Esophagus mucosa (tissue), 1 donor: ENCODE results near the gene SSH3. TPM values are rescaled to one million over a fixed set of nuclear protein-coding genes. Genes with fewer than 3 reads are reported as not detected.
A peak's percentile ranks its signal among the peaks of the same experiment; 100 is the strongest.

Experiments
- ATAC-seq: fragments of 200-7000 bp; cut with Tn5 transposase; one replicate; pipeline ENCODE4 v1.9.1; 2020
- total RNA-seq: library from RNA; stranded (reverse); gene quantifications from one replicate; pipeline ENCODE4 v1.2.4, GENCODE V29; 2023
- donor health status: DM: yes; HTN: yes; CAD: no.

Gene SSH3, protein sequence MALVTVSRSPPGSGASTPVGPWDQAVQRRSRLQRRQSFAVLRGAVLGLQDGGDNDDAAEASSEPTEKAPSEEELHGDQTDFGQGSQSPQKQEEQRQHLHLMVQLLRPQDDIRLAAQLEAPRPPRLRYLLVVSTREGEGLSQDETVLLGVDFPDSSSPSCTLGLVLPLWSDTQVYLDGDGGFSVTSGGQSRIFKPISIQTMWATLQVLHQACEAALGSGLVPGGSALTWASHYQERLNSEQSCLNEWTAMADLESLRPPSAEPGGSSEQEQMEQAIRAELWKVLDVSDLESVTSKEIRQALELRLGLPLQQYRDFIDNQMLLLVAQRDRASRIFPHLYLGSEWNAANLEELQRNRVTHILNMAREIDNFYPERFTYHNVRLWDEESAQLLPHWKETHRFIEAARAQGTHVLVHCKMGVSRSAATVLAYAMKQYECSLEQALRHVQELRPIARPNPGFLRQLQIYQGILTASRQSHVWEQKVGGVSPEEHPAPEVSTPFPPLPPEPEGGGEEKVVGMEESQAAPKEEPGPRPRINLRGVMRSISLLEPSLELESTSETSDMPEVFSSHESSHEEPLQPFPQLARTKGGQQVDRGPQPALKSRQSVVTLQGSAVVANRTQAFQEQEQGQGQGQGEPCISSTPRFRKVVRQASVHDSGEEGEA
- total RNA-seq: 78.4 TPM

GRCh38 chr11:67303132-67303834, at the start of gene SSH3:
TSS of gene SSH3 (plus strand) at chr11:67303530. CDS start at chr11:67303626, 96 bp downstream.
- ATAC-seq: peak; percentile 73

DNA sequence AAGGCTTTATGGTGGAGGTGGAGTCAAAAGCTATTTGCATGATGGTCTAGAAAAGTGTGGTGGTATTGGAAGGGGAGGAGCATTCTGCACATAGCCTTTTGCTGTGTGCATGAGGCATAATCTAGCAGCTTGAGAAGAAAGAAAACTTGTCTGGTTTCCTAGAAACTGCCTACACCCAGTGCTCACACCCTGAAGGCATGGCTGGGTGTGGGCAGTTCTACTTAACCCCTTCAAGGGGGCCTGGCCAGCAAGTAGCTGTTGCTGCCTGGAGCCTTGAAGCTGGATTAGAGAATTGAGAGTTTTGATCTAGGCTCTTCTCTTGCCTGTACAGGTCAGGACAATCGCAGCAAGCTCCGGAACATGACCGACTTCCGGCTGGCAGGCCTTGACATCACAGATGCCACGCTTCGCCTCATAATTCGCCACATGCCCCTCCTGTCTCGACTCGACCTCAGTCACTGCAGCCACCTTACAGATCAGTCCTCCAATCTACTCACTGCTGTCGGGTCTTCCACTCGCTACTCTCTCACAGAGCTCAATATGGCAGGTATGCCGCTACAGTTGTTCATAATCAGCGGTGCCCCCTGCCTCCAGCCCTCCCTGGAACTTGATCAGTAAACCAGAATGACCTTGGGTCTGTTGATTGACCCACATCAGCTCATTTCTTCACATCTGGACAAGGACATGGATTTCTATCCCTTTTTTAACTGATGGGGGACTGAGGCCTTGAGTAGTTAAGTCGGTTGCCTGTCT, 49.3 kb upstream of the SSH3 start:
- ATAC-seq: peak; percentile 88

DNA sequence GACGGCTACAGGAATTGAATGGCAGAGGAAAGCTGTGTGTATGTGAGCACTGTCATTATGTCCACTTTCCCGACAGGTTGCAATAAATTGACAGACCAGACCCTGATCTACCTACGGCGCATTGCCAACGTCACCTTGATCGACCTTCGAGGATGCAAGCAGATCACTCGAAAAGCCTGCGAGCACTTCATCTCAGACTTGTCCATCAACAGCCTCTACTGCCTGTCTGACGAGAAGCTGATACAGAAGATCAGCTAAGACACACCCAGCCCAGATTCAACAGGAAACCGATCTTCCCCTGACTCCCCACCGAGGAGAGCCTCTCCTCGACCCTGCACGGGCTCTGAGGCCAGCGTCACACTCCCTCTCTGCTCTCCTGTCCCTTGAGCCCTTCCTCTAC, 48.5 kb upstream of the SSH3 start:
- ATAC-seq: no peak

GRCh38 chr11:67255353-67255752, 48.0 kb upstream of the SSH3 start:
- ATAC-seq: no peak

DNA sequence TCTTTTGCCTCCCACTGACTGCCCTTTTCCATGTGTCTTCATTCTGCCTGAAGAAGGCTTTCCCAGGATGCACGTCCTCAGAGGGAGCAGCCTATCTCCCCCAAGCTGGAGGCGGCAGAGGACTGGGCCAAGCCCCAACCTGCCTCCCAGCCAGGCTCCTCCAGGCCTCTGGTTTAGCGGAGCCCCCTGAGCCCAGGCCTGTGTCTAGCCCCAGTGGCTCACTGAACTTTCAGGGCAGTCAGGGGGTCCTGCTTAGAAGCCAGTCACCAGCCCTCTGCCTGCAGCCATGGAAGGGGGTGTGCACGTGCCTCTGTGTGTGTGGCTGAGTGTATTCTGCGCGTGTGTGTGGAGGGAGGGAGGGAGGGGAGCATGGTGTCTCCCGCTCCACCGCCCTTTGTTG, 47.5 kb upstream of the SSH3 start:
- no peak for ATAC-seq

- no peak for ATAC-seq
Observed at GRCh38 chr11:67256477-67257135, 46.7 kb upstream of the SSH3 start.

- ATAC-seq: no peak
Observed at GRCh38 chr11:67260406-67260805, 42.9 kb upstream of the SSH3 start.

DNA sequence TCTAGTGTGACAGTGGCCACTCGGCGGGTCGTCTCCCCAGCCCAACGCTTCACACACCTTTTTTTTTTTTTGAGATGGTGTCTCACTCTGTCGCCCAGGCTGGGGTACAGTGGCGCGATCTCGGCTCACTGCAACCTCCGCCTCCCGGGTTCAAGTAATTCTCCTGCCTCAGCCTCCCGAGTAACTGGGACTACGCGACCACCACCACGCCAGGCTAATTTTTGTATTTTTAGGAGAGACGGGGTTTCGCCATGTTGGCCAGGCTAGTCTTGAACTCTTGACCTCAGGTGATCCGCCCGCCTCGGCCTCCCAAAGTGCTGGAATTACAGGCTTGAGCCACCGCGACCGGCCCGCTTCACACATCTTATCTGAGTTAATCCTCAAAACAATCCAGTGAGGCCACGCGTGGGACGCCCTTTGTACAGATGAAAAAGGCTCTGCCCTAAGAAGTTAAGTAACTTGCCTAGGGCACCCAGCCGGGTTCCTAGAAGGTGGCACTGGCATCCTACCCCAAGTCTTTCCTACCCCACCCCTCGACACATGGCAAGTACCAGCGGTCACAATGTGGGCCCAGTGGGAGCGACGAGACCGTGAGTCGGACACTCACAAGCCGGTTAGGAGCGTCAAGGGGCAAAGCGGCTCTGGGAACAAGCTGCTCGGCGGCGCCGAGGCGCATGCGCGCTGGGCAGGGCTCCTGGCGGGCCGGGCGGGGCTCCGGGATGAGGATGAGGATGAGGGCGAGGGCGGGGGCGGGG, 42.3 kb upstream of the SSH3 start:
- peak; percentile 9 for ATAC-seq

- ATAC-seq: no peak
Observed at GRCh38 chr11:67261640-67261945, 41.7 kb upstream of the SSH3 start.

- ATAC-seq: no peak
Observed at GRCh38 chr11:67261946-67262681, 41.2 kb upstream of the SSH3 start.

DNA sequence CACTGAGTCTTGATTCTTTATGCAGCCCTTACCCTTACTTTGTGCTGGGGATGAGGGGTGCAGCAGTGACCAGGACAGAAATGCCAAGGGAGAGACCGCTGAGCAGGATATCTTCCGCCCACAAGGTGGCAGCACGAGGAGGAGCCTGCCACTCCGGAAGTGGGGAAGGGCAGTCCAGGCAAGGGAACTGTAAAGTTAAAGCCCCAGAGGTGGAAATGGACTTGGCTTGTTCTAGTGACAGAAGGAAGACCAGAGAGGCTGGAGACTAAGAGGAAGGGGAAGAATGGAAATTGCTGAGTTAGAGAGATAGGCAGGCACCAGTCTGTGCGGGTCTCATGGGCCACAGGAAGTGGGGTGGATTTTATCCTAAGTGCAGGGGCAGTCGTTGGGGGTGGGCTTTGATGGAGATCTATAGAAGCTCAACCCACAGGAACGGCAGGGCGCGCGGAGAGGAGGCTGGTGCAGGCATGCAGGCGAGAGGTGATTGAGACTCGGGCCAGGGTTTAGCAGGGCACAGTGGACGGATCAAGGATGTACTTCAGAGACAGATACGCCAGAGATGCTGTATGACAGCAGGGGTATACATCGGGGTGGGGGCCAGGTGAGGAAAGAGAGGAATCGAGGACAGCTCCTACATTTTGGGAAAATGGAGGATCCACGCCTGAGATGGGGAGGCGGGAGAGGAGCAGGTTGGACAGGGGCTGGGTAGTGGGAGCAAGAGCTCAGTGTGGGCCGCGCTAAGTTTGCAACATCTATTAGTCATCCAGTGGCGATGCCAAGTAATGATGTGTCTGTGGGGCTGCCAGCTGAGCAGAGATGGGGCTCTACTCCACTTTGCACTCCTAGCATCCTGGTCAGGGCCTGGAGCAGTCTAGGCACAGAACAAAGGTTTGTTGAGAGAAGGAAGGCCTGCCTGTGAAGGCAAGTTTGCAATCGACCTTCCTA, 40.3 kb upstream of the SSH3 start:
- peak; percentile 67 for ATAC-seq

- no peak for ATAC-seq
Observed at GRCh38 chr11:67264260-67264659, 39.1 kb upstream of the SSH3 start.

- peak; percentile 35 for ATAC-seq
Observed at GRCh38 chr11:67264877-67265632, 38.3 kb upstream of the SSH3 start.

- ATAC-seq: peak; percentile 20
Observed at GRCh38 chr11:67265633-67266448, 37.5 kb upstream of the SSH3 start.

DNA sequence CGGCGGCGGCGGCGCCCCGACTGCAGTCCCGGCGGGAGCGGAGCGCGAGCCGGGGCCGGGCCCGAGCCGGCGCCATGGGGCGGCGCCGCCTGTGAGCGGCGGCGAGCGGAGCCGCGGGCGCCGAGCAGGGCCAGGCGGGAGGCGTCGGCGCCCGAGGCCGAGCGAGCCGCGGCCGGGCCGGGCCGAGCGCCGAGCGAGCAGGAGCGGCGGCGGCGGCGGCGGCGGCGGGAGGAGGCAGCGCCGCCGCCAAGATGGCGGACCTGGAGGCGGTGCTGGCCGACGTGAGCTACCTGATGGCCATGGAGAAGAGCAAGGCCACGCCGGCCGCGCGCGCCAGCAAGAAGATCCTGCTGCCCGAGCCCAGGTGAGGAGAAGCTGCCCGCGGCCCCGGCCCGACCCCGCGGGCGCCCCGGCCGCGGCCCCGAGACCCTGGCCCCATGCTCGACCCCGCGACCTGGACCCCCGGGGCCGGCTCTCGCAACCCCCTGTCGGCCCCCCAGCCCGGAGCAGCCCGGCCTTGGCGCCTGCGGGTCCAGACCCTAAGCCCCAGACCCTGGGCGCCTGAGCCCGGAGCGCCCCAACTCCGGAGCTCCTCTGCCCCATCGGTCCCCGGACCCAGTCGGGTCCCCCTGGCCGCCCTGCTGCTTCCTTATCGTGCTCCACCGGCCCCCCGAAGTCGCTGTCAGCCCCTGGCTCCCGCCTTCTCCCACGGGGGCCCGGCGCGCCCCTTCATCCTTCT, 36.7 kb upstream of the SSH3 start, which contains the start of gene GRK2:
GRK2 (plus strand) TSS at position 25 of the 739 bp plus-strand sequence; CDS start at position 252, 227 bp downstream.
- ATAC-seq: no peak

- ATAC-seq: peak; percentile 22
Observed at GRCh38 chr11:67267188-67268080, 35.9 kb upstream of the SSH3 start.
